Astrocyte of the cerebellum (primary cell): Measurements from ENCODE around the gene GBP7.

Experiments
- DNase-seq: peaks from one replicate; pipeline ENCODE4 v3.0.0-alpha.2; 2011; ENCODE audit warnings: low read depth
- H3K4me3 ChIP-seq: 2 replicates; pipeline ENCODE4 v1.5.1; 2011; ENCODE audit warnings: mild to moderate bottlenecking, low read depth, low read length, moderate library complexity
- in situ Hi-C: cut with HindIII; loops from 2 replicates; pipeline ENCODE4 v1.10.0; 2017; ENCODE audit warnings: low sequenced_read_pairs
- TF ChIP-seq, protein P1 (sequence below): IDR thresholded peaks from 2 replicates; pipeline ENCODE4 v1.5.1; 2012; ENCODE audit warnings: low read length, low read depth, moderate library complexity, mild to moderate bottlenecking; ENCODE audit errors: missing control alignments

GBP7 gene

DNA sequence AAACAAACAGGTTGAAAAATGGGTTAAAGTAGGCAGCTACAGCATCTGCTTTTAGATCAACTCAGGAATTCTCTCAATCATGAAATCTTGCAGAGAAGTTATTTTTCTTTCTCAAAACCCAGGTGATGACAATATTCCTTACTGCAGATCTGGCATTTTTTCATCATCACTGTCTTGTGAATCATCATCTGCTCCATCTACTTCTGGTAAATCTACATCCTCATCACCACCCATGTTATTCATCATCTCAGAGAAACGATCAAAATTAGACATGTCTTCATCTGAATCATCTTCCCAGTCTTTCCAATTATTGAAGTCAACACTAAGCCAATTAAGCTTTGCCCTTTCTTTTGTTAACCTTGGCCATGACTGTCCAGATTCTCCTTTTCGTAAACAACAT lies 71.7 kb downstream of the GBP7 start:
- no peak for DNase-seq
- in situ Hi-C loops = no loop called here
- H3K4me3 ChIP-seq = no peak overlapping the region
- TF ChIP-seq, protein P1, sequence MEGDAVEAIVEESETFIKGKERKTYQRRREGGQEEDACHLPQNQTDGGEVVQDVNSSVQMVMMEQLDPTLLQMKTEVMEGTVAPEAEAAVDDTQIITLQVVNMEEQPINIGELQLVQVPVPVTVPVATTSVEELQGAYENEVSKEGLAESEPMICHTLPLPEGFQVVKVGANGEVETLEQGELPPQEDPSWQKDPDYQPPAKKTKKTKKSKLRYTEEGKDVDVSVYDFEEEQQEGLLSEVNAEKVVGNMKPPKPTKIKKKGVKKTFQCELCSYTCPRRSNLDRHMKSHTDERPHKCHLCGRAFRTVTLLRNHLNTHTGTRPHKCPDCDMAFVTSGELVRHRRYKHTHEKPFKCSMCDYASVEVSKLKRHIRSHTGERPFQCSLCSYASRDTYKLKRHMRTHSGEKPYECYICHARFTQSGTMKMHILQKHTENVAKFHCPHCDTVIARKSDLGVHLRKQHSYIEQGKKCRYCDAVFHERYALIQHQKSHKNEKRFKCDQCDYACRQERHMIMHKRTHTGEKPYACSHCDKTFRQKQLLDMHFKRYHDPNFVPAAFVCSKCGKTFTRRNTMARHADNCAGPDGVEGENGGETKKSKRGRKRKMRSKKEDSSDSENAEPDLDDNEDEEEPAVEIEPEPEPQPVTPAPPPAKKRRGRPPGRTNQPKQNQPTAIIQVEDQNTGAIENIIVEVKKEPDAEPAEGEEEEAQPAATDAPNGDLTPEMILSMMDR = no peak

GRCh38 chr1:89102021-89102420 lies 73.8 kb downstream of the GBP7 start:
- in situ Hi-C loops = no loop called here
- TF ChIP-seq, protein P1 = no peak
- no peak for DNase-seq
- no peak overlapping the region for H3K4me3 ChIP-seq

- no peak for DNase-seq
- TF ChIP-seq, protein P1 = no peak
- H3K4me3 ChIP-seq = no peak overlapping the region
- in situ Hi-C loops = no loop called here
These were observed 75.4 kb downstream of the GBP7 start for GRCh38 chr1:89100412-89100811.

DNA sequence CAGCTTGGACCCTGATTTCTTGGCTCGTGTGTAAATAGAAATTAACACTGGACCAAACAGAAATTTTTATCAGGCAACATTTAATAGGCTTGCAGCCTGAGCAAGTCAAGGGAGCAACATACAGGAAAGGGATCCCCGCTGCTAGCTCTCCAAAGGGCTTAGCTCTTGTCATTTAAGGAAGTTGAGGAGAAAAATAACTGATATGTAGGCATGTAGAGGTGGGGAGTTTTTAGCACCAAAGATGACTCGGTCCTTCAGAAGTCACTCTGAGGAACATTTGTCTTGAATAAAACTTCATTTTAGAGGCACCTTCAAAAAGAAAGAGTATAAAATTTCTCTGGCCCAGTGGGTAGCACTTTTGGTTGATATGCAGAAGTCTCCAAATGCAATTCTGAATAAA lies 76.9 kb downstream of the GBP7 start:
- in situ Hi-C loops = no loop called here
- TF ChIP-seq, protein P1 = no peak
- no peak overlapping the region for H3K4me3 ChIP-seq
- no peak for DNase-seq

GRCh38 chr1:89095737-89096136 lies 80.1 kb downstream of the GBP7 start:
- no peak for DNase-seq
- no peak overlapping the region for H3K4me3 ChIP-seq
- in situ Hi-C loops = no loop called here
- TF ChIP-seq, protein P1 = no peak

DNA sequence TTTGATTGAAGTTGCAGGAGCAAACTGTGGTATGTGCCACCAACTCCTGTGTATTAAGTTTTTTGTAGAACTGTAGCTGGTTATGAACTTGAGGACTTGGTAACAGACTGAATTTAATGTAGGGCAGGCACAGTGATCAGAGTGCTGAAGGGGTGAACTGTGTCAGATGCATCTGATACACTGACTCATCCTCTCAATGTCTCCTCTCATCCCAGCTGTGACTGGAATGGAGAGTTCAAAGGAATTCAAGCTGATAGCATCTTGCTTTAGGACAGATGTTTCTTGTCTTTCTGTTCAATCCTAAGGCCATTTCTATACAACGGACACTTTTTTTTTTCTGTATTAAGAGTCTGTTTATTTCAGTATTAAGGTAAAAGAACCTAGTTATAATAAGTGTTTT lies 85.8 kb downstream of the GBP7 start:
- no peak overlapping the region for H3K4me3 ChIP-seq
- in situ Hi-C loops = no loop called here
- TF ChIP-seq, protein P1 = no peak
- no peak for DNase-seq

GRCh38 chr1:89088572-89088971 lies 87.2 kb downstream of the GBP7 start:
- TF ChIP-seq, protein P1 = no peak
- in situ Hi-C loops = no loop called here
- no peak overlapping the region for H3K4me3 ChIP-seq
- DNase-seq = no peak
